AG09309 (cell line): ENCODE data around the gene SNX3.
"Not testable (repeated sequence)": the region's sequence is repeated elsewhere in the genome, so short reads cannot be mapped to it uniquely, and the experiment has no call there.

Experiments
- DNase-seq: peaks from one replicate; pipeline ENCODE4 v3.0.0-alpha.2; 2010; ENCODE audit warnings: low read depth
- H3K4me3 ChIP-seq: 2 replicates; pipeline ENCODE4 v1.5.1; 2011; ENCODE audit warnings: mild to moderate bottlenecking, low read depth, low read length, moderate library complexity; ENCODE audit not compliant: control insufficient read depth
- CTCF ChIP-seq: IDR thresholded peaks from 2 replicates; pipeline ENCODE4 v1.5.1; 2011; ENCODE audit warnings: mild to moderate bottlenecking, low read depth, low read length, inconsistent platforms; ENCODE audit not compliant: insufficient read depth, control insufficient read depth; ENCODE audit errors: missing control alignments

Gene SNX3

GRCh38 chr6:108250240-108250866 lies 10.5 kb downstream of the SNX3 start:
- peak; percentile 22 for TF ChIP-seq CTCF
- DNase-seq: no peak
- no peak overlapping the region for H3K4me3 ChIP-seq

- no peak for DNase-seq
- no peak for TF ChIP-seq CTCF
Measured at GRCh38 chr6:108247965-108248536, 12.8 kb downstream of the SNX3 start.

GRCh38 chr6:108245095-108245494 lies 15.7 kb downstream of the SNX3 start:
- DNase-seq: not testable (repeated sequence)

More at GRCh38 chr6:108247965-108248536, 12.8 kb downstream of the SNX3 start:
- no peak overlapping the region for H3K4me3 ChIP-seq

GRCh38 chr6:108243836-108244235 lies 17.0 kb downstream of the SNX3 start:
- no peak for TF ChIP-seq CTCF
- DNase-seq: no peak
- H3K4me3 ChIP-seq: no peak overlapping the region

More at GRCh38 chr6:108245095-108245494, 15.7 kb downstream of the SNX3 start:
- not testable (repeated sequence) for H3K4me3 ChIP-seq

GRCh38 chr6:108242721-108243120 lies 18.1 kb downstream of the SNX3 start:
- H3K4me3 ChIP-seq: no peak overlapping the region
- DNase-seq: no peak
- no peak for TF ChIP-seq CTCF

- no peak for TF ChIP-seq CTCF
- no peak for DNase-seq
- H3K4me3 ChIP-seq: no peak overlapping the region
Measured at GRCh38 chr6:108242259-108242658, 18.6 kb downstream of the SNX3 start.

GRCh38 chr6:108238322-108238721 lies 22.5 kb downstream of the SNX3 start:
- DNase-seq: no peak
- H3K4me3 ChIP-seq: no peak overlapping the region
- TF ChIP-seq CTCF: no peak
